WERI-Rb-1 (cell line): ENCODE data around the gene KCNK4.
A peak's percentile ranks its signal among the peaks of the same experiment; 100 is the strongest.

Experiments
- DNase-seq: peaks from one replicate; pipeline ENCODE4 v3.0.0-alpha.2; 2020
- H3K27ac ChIP-seq: fragments of 250-450 bp; sonication (Bioruptor Pico); 2 replicates; pipeline ENCODE4 v1.5.1; 2020; ENCODE audit warnings: mild to moderate bottlenecking, moderate library complexity
- H3K27me3 ChIP-seq: fragments of 250-450 bp; sonication (Bioruptor Pico); 2 replicates; pipeline ENCODE4 v1.5.1; 2021; ENCODE audit warnings: mild to moderate bottlenecking, low read depth, moderate library complexity; ENCODE audit not compliant: insufficient read depth, severe bottlenecking
- H3K36me3 ChIP-seq: fragments of 250-450 bp; sonication (Bioruptor Pico); 2 replicates; pipeline ENCODE4 v1.5.1; 2020; ENCODE audit warnings: mild to moderate bottlenecking, moderate library complexity
- H3K4me3 ChIP-seq: 2 replicates; pipeline ENCODE4 v1.5.1; 2011; ENCODE audit warnings: low read depth, mild to moderate bottlenecking, control low read depth, low read length
- H3K9me3 ChIP-seq: fragments of 250-450 bp; sonication (Bioruptor Pico); 2 replicates; pipeline ENCODE4 v1.5.1; 2021; ENCODE audit warnings: mild to moderate bottlenecking, moderate library complexity; ENCODE audit not compliant: severe bottlenecking
- CTCF ChIP-seq: IDR thresholded peaks from 2 replicates; pipeline ENCODE4 v1.5.1; 2011; ENCODE audit warnings: low read depth, mild to moderate bottlenecking, control low read depth, inconsistent platforms, low read length

Gene KCNK4

GRCh38 chr11:64289002-64289564 is 2.0 kb upstream of the KCNK4 start:
- TF ChIP-seq CTCF, result no peak
- Histone ChIP-seq H3K27ac (no peak overlapping the region), H3K27me3 (peaks cover 22% of the 10 kb centered on the region), H3K9me3 (no peaks in the 10 kb centered on the region), H3K4me3 (no peak overlapping the region), H3K36me3 (no peaks in the 10 kb centered on the region)
- no peak for DNase-seq

- no peak overlapping the region for H3K4me3 ChIP-seq
These were observed 495 bp upstream of the KCNK4 start for GRCh38 chr11:64290352-64291261.

GRCh38 chr11:64291752-64292459 is 804 bp downstream of the KCNK4 start:
- no peak for TF ChIP-seq CTCF
- DNase-seq, result no peak
- Histone ChIP-seq H3K4me3 (peak overlapping the region; percentile 39), H3K36me3 (no peaks in the 10 kb centered on the region), H3K27ac (no peak overlapping the region), H3K27me3 (peaks cover 22% of the 10 kb centered on the region), H3K9me3 (no peaks in the 10 kb centered on the region)

More at GRCh38 chr11:64290352-64291261, 495 bp upstream of the KCNK4 start:
- Histone ChIP-seq H3K27me3 (peaks cover 22% of the 10 kb centered on the region), H3K27ac (no peak overlapping the region), H3K9me3 (no peaks in the 10 kb centered on the region), H3K36me3 (no peaks in the 10 kb centered on the region)
- TF ChIP-seq CTCF, result no peak
- DNase-seq, result no peak

- Histone ChIP-seq H3K36me3 (no peaks in the 10 kb centered on the region), H3K27me3 (peaks cover 22% of the 10 kb centered on the region), H3K4me3 (peak overlapping the region; percentile 39), H3K9me3 (no peaks in the 10 kb centered on the region), H3K27ac (no peak overlapping the region)
- TF ChIP-seq CTCF, result no peak
- no peak for DNase-seq
These were observed 1.6 kb downstream of the KCNK4 start for GRCh38 chr11:64292460-64293254.

- H3K27ac ChIP-seq, result no peak overlapping the region
- H3K9me3 ChIP-seq, result no peaks in the 10 kb centered on the region
- H3K36me3 ChIP-seq, result no peaks in the 10 kb centered on the region
- TF ChIP-seq CTCF, result no peak
- DNase-seq, result no peak
- H3K4me3 ChIP-seq, result no peak overlapping the region
- peaks cover 22% of the 10 kb centered on the region for H3K27me3 ChIP-seq
These were observed 3.7 kb downstream of the KCNK4 start for GRCh38 chr11:64294774-64295173.
